ENCODE measurements around the gene KCNG4.
"Not testable (repeated sequence)": the region's sequence is repeated elsewhere in the genome, so short reads cannot be mapped to it uniquely, and the experiment has no call there.

KCNG4 gene

GRCh38 chr16:84224554-84224953 is 15.3 kb downstream of the KCNG4 start:
- DNase-seq (ENCODE audit: low read depth): no peak
- TF ChIP-seq, protein P1, sequence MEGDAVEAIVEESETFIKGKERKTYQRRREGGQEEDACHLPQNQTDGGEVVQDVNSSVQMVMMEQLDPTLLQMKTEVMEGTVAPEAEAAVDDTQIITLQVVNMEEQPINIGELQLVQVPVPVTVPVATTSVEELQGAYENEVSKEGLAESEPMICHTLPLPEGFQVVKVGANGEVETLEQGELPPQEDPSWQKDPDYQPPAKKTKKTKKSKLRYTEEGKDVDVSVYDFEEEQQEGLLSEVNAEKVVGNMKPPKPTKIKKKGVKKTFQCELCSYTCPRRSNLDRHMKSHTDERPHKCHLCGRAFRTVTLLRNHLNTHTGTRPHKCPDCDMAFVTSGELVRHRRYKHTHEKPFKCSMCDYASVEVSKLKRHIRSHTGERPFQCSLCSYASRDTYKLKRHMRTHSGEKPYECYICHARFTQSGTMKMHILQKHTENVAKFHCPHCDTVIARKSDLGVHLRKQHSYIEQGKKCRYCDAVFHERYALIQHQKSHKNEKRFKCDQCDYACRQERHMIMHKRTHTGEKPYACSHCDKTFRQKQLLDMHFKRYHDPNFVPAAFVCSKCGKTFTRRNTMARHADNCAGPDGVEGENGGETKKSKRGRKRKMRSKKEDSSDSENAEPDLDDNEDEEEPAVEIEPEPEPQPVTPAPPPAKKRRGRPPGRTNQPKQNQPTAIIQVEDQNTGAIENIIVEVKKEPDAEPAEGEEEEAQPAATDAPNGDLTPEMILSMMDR (IDR thresholded peaks at IDR 0.05; ENCODE audit: low read length, missing control alignments): no peak
- H3K4me3 ChIP-seq (replicated peaks; ENCODE audit: low read depth, low read length): no peak overlapping the region

- no peak overlapping the region for H3K4me3 ChIP-seq (replicated peaks; ENCODE audit: low read depth, low read length)
- TF ChIP-seq, protein P1 (IDR thresholded peaks at IDR 0.05; ENCODE audit: low read length, missing control alignments): no peak
- no peak for DNase-seq (ENCODE audit: low read depth)
These were observed 16.4 kb downstream of the KCNG4 start for GRCh38 chr16:84223456-84223855.

DNA sequence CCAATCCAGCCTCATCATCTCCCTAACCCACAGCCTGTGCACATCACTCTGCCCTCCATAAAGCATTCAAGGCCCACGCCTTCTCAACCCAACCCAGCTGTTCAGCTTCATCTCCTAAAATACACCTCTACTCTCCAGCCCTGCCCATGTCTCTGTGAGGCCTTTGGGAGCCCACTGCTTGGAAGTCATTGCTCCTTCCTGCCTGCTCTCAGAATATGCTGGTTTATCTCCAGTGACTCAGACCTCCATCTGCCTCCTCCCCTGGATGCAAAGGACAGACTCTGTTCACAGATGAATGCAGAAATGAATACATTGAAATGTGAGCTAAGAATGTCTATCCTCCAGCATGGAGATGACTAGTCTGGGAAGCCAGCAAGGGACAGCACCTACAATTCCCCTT is 19.0 kb downstream of the KCNG4 start:
- TF ChIP-seq, protein P1 (IDR thresholded peaks at IDR 0.05; ENCODE audit: low read length, missing control alignments): no peak
- peak; percentile 68 for DNase-seq (ENCODE audit: low read depth)

GRCh38 chr16:84218956-84219355 is 20.9 kb downstream of the KCNG4 start:
- H3K4me3 ChIP-seq (replicated peaks; ENCODE audit: low read depth, low read length): no peak overlapping the region
- TF ChIP-seq, protein P1 (IDR thresholded peaks at IDR 0.05; ENCODE audit: low read length, missing control alignments): no peak
- DNase-seq (ENCODE audit: low read depth): no peak

More for the DNA sequence above, 19.0 kb downstream of the KCNG4 start:
- H3K4me3 ChIP-seq (replicated peaks; ENCODE audit: low read depth, low read length): no peak overlapping the region

- no peak for DNase-seq (ENCODE audit: low read depth)
- no peak overlapping the region for H3K4me3 ChIP-seq (replicated peaks; ENCODE audit: low read depth, low read length)
- TF ChIP-seq, protein P1 (IDR thresholded peaks at IDR 0.05; ENCODE audit: low read length, missing control alignments): no peak
These were observed 21.5 kb downstream of the KCNG4 start for GRCh38 chr16:84218176-84218823.

GRCh38 chr16:84216144-84216543 is 23.7 kb downstream of the KCNG4 start:
- H3K4me3 ChIP-seq (replicated peaks; ENCODE audit: low read depth, low read length); DNase-seq (ENCODE audit: low read depth): not testable (repeated sequence)

DNA sequence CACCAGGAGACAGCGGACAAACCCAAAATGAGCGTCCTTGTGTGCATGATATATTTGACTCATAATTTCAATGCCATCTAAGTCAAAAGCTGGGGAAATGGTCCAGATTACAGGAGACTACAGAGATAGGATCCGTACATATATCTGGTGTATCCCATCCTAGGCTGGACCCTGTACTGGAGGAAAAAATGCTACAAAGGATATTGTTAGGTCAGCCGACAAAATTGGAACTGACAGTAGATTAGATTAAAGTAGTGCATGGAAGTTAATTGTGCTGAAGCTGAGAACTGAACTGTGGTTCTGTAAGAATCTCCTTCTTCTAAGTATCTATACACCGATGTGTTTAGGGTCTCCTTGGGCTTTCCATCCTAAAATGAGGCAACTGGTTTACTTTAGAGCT is 24.3 kb downstream of the KCNG4 start:
- TF ChIP-seq, protein P1 (IDR thresholded peaks at IDR 0.05; ENCODE audit: low read length, missing control alignments): no peak
- DNase-seq (ENCODE audit: low read depth): no peak
- no peak overlapping the region for H3K4me3 ChIP-seq (replicated peaks; ENCODE audit: low read depth, low read length)
